Neutrophil (primary cell): ENCODE data around the gene PSMB10.

Experiments used
- H3K27ac ChIP-seq: fragments of 200-600 bp; sonication (generic); 2 replicates; pipeline ENCODE4 v1.5.1; 2016; ENCODE audit warnings: mild to moderate bottlenecking, moderate library complexity
- H3K27me3 ChIP-seq: fragments of 200-600 bp; sonication (generic); 2 replicates; pipeline ENCODE4 v1.6.0; 2016; ENCODE audit warnings: mild to moderate bottlenecking
- H3K36me3 ChIP-seq: fragments of 200-600 bp; sonication (generic); 2 replicates; pipeline ENCODE4 v1.5.1; 2017
- H3K4me1 ChIP-seq, 2 experiments: fragments of 200-600 bp in 1 of 2; sonication (generic) in 1 of 2; 1 replicate in 1 of 2; 2 replicates in 1 of 2; pipeline versions ENCODE4 v1.5.1 to v1.6.1; 2013 to 2016; ENCODE audit warnings: low read depth in 1 of 2, low read length in 1 of 2, mild to moderate bottlenecking in 1 of 2, moderate library complexity in 1 of 2; ENCODE audit not compliant: control insufficient read depth in 1 of 2, insufficient read depth in 1 of 2
- H3K4me3 ChIP-seq, 2 experiments: fragments of 200-600 bp in 1 of 2; sonication (generic) in 1 of 2; 1 replicate in 1 of 2; 2 replicates in 1 of 2; pipeline ENCODE4 v1.5.1; 2013 to 2016; ENCODE audit warnings: low read depth in 1 of 2, low read length in 1 of 2, mild to moderate bottlenecking in 1 of 2, moderate library complexity in 1 of 2
- H3K9me3 ChIP-seq: fragments of 200-600 bp; sonication (generic); 2 replicates; pipeline ENCODE4 v1.5.1; 2016
- TF ChIP-seq, protein P1 (sequence below): fragments of 200-600 bp; sonication (generic); IDR thresholded peaks from 2 replicates; pipeline ENCODE4 v1.5.1; 2016; ENCODE audit warnings: antibody characterized with exemption

Gene PSMB10

DNA sequence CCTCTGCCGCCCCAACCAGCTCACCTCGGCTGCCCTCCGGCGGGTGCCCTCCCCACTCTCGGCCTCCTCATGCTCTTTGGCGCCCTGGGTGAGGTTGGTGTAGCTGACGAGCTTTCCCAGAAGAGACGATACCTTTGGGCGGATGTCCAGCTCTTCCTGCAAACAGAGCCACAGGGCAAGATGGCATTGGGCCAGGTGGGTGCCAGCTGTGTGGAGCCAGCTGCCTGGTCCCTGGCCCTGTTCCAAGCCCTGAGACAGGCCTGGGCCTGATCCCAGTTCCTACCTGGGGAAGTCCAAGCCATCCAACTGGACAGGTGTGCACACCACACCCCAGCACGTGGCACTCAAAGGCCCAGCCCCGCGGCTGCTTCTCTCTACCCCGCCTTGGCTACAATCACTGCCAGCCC, 24.9 kb upstream of the PSMB10 start:
- no peak overlapping the region for H3K27ac ChIP-seq
- TF ChIP-seq, protein P1, sequence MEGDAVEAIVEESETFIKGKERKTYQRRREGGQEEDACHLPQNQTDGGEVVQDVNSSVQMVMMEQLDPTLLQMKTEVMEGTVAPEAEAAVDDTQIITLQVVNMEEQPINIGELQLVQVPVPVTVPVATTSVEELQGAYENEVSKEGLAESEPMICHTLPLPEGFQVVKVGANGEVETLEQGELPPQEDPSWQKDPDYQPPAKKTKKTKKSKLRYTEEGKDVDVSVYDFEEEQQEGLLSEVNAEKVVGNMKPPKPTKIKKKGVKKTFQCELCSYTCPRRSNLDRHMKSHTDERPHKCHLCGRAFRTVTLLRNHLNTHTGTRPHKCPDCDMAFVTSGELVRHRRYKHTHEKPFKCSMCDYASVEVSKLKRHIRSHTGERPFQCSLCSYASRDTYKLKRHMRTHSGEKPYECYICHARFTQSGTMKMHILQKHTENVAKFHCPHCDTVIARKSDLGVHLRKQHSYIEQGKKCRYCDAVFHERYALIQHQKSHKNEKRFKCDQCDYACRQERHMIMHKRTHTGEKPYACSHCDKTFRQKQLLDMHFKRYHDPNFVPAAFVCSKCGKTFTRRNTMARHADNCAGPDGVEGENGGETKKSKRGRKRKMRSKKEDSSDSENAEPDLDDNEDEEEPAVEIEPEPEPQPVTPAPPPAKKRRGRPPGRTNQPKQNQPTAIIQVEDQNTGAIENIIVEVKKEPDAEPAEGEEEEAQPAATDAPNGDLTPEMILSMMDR, result no peak
- peaks cover 10% of the 10 kb centered on the region for H3K36me3 ChIP-seq
- no peak overlapping the region for H3K4me3 ChIP-seq
- H3K4me1 ChIP-seq, result peaks cover 0 to 1% of the 10 kb centered on the region in 2 experiments
- H3K27me3 ChIP-seq, result peaks cover 3% of the 10 kb centered on the region
- no peaks in the 10 kb centered on the region for H3K9me3 ChIP-seq

DNA sequence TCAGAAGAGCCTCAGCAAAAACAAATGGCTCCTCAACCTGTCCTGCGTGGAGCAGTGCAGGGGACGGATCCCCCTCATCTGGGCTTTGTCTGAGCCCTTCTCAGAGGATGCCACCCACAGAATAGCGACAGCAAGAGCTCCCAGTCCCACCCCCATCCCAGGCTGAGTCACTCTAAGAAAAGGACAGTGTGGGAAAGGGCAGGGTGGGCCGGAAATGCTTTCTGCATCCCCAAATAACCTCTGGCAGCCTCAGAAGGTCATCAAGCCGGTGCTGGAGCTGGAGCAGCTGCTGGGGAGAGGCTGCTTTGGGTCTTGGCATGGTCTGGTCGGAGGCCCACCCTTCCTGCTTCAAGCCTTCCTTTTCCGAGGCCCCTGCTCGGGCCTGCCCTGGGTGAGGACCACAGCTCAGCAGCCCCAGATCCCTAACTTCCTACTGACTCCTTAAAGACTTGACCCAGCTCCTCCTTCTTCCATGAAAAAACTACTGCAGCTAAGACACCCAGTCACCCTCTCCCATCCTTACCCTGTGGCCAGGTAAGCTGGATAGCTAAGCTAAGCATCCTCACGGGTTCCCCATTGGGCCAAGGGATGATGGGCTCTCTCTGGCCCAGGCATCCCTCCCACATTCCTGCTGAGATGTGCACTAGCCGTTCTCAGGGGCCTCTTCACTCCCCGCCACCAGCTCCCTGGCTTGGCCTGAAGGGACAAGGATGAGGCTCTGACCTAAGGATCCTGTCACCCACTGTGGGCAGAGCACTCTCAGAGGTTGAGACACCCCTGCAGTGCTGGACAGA, 23.1 kb upstream of the PSMB10 start:
- Histone ChIP-seq H3K4me1 (no peaks in the 10 kb centered on the region), H3K9me3 (no peaks in the 10 kb centered on the region), H3K36me3 (peaks cover 15% of the 10 kb centered on the region), H3K4me3 (no peak overlapping the region), H3K27ac (no peak overlapping the region), H3K27me3 (no peaks in the 10 kb centered on the region)
- TF ChIP-seq, protein P1, result no peak

DNA sequence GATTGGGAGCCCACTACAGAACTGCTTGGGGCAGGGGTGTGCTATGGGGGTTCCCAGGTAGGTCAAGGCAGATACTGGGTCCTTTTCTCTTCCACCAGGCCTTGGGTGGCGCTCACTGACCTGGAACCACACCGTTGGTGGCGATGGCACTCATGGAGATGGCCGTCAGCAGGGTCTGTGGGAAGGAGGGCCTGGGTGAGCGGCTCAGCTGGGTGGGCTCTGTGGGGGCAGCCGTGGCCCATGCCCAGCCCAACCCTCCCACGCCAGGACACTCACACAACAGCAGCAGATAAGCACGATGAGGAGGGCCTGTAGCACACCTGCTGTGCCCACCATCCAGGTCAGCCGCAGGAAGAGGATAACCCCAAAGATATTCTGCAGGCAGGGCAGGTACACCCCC, 21.0 kb upstream of the PSMB10 start:
- Histone ChIP-seq H3K27me3 (no peaks in the 10 kb centered on the region), H3K4me3 (no peak overlapping the region), H3K27ac (no peak overlapping the region), H3K36me3 (peaks cover 16% of the 10 kb centered on the region), H3K9me3 (no peaks in the 10 kb centered on the region), H3K4me1 (no peaks in the 10 kb centered on the region)
- TF ChIP-seq, protein P1, result no peak

DNA sequence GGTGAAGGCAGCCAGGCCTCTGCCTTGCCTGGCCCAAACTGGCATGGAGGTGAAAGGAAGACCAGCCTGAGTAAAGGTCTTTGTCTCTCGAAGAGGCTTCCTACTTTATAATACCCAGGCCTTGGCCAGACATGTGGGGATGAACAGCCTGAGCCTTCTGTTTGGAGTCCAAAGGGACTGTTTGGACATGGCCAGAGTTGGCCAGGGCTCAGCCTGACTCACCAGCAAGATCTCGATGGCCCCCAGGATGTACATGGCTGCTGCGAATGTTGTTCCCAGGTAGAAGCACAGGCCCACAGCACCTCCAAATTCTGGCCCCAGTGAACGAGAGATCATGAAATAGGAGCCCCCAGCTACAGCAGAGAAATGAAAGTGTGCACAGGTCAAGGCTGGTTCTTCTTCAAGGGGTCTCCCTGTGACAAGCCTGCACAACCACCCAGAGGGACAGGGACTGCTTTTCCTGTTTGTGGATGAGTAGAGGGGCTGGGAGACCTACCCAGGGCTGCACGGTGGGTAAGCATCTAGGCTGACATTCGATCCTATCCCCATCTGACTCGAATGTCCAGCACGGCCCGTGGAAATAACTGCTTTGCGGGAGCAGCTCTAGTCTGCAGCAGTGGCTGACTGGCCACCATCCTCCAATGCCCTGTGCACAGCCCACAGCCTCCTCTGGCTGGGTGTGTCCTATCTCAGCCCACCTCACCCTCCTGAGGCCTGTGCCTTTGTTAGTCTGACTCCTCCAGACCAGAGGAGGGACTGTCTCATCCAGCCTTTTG, 18.0 kb upstream of the PSMB10 start:
- no peaks in the 10 kb centered on the region for H3K27me3 ChIP-seq
- no peak overlapping the region for H3K27ac ChIP-seq
- H3K9me3 ChIP-seq, result no peaks in the 10 kb centered on the region
- H3K4me1 ChIP-seq, result no peaks in the 10 kb centered on the region
- no peak overlapping the region for H3K4me3 ChIP-seq
- peaks cover 34% of the 10 kb centered on the region for H3K36me3 ChIP-seq
- TF ChIP-seq, protein P1, result no peak

DNA sequence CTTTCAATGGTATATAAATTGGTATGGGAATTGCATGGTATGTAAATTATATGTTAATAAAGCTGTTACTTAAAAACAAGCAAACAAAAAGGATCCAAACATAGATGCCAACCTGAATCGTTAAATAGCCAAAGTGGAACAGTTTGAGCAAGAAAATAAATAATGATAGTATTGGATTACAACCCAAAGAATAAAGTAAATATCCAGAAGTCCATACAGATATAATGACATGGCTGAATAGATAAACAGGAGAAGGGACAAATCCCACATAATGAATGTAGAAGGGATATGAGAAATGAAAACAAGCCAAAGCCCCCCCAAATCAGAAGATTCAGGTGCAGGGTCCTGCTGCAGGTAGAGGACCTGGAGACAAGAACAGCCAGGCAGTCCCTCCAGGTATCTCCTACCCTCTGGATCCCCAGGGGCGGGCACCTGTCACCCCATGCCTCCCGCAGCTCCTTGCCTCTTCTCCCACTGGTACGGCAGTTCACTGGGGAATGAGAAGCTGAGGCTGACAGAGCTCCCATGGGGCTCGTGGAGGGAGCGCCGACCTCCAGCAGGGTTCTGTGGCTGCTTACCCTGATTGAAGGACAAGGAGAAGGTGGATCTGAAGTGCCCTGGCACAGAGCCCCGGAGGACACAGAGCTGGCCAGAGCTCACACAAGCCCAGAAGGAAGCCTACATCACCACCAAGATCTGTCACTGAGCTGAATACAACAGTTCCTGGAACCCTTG, 17.2 kb upstream of the PSMB10 start:
- Histone ChIP-seq H3K9me3 (no peaks in the 10 kb centered on the region), H3K36me3 (peaks cover 34% of the 10 kb centered on the region), H3K27ac (no peak overlapping the region), H3K4me3 (no peak overlapping the region), H3K4me1 (no peaks in the 10 kb centered on the region), H3K27me3 (no peaks in the 10 kb centered on the region)
- TF ChIP-seq, protein P1, result no peak
